ENCODE results near the gene PJVK.
"Not testable (repeated sequence)": the region's sequence is repeated elsewhere in the genome, so short reads cannot be mapped to it uniquely, and the experiment has no call there.

The PJVK gene

GRCh38 chr2:178457390-178457886 is 6.3 kb downstream of the PJVK start:
- no peaks in the 10 kb centered on the region for H3K27me3 Mint-ChIP-seq

GRCh38 chr2:178469219-178469849 is 18.2 kb downstream of the PJVK start:
- peaks cover 7% of the 10 kb centered on the region for H3K36me3 Mint-ChIP-seq
- H3K4me1 Mint-ChIP-seq (ENCODE audit: low read depth) = no peaks in the 10 kb centered on the region
- no peaks in the 10 kb centered on the region for H3K27me3 Mint-ChIP-seq
- H3K9me3 Mint-ChIP-seq (ENCODE audit: low read depth) = no peaks in the 10 kb centered on the region
- no peak overlapping the region for H3K27ac Mint-ChIP-seq
- H3K4me3 Mint-ChIP-seq = no peak overlapping the region

More at GRCh38 chr2:178457390-178457886, 6.3 kb downstream of the PJVK start:
- no peak overlapping the region for H3K4me3 Mint-ChIP-seq
- no peaks in the 10 kb centered on the region for H3K9me3 Mint-ChIP-seq (ENCODE audit: low read depth)
- no peak overlapping the region for H3K27ac Mint-ChIP-seq
- peaks cover under 1% of the 10 kb centered on the region for H3K4me1 Mint-ChIP-seq (ENCODE audit: low read depth)
- no peaks in the 10 kb centered on the region for H3K36me3 Mint-ChIP-seq

- not testable (repeated sequence) for H3K27me3 Mint-ChIP-seq; H3K36me3 Mint-ChIP-seq; H3K4me3 Mint-ChIP-seq; H3K9me3 Mint-ChIP-seq (ENCODE audit: low read depth); H3K27ac Mint-ChIP-seq; H3K4me1 Mint-ChIP-seq (ENCODE audit: low read depth)
Observed at GRCh38 chr2:178471313-178471712, 20.1 kb downstream of the PJVK start.

- Mint-ChIP-seq H3K9me3 (ENCODE audit: low read depth) (no peaks in the 10 kb centered on the region), H3K36me3 (no peaks in the 10 kb centered on the region), H3K27me3 (no peaks in the 10 kb centered on the region), H3K4me1 (ENCODE audit: low read depth) (peaks cover 13% of the 10 kb centered on the region), H3K27ac (no peak overlapping the region), H3K4me3 (no peak overlapping the region)
Observed at GRCh38 chr2:178473373-178473772, 22.2 kb downstream of the PJVK start.

GRCh38 chr2:178473931-178474330 is 22.8 kb downstream of the PJVK start:
- H3K9me3 Mint-ChIP-seq (ENCODE audit: low read depth) = no peaks in the 10 kb centered on the region
- H3K27ac Mint-ChIP-seq = no peak overlapping the region
- H3K4me1 Mint-ChIP-seq (ENCODE audit: low read depth) = peaks cover 17% of the 10 kb centered on the region
- no peaks in the 10 kb centered on the region for H3K36me3 Mint-ChIP-seq
- H3K27me3 Mint-ChIP-seq = no peaks in the 10 kb centered on the region
- H3K4me3 Mint-ChIP-seq = no peak overlapping the region

- Mint-ChIP-seq H3K36me3 (no peaks in the 10 kb centered on the region), H3K4me1 (ENCODE audit: low read depth) (peaks cover 23% of the 10 kb centered on the region), H3K4me3 (no peak overlapping the region), H3K27ac (no peak overlapping the region), H3K27me3 (no peaks in the 10 kb centered on the region), H3K9me3 (ENCODE audit: low read depth) (no peaks in the 10 kb centered on the region)
Observed at GRCh38 chr2:178474560-178474959, 23.4 kb downstream of the PJVK start.

GRCh38 chr2:178476477-178476876 is 25.3 kb downstream of the PJVK start:
- H3K4me3 Mint-ChIP-seq = no peak overlapping the region
- H3K27ac Mint-ChIP-seq = no peak overlapping the region
- H3K36me3 Mint-ChIP-seq = no peaks in the 10 kb centered on the region
- no peaks in the 10 kb centered on the region for H3K27me3 Mint-ChIP-seq
- H3K9me3 Mint-ChIP-seq (ENCODE audit: low read depth) = no peaks in the 10 kb centered on the region
- peaks cover 34% of the 10 kb centered on the region for H3K4me1 Mint-ChIP-seq (ENCODE audit: low read depth)

GRCh38 chr2:178477443-178478129 is 26.4 kb downstream of the PJVK start:
- H3K4me3 Mint-ChIP-seq = peak overlapping the region; percentile 98
- H3K27ac Mint-ChIP-seq = peak overlapping the region; percentile 96

GRCh38 chr2:178478130-178478438 is 26.9 kb downstream of the PJVK start:
- Mint-ChIP-seq H3K9me3 (ENCODE audit: low read depth) (no peaks in the 10 kb centered on the region), H3K27me3 (no peaks in the 10 kb centered on the region), H3K36me3 (no peaks in the 10 kb centered on the region), H3K4me1 (ENCODE audit: low read depth) (peaks cover 49% of the 10 kb centered on the region), H3K4me3 (peak overlapping the region; percentile 98), H3K27ac (peak overlapping the region; percentile 96)

More at GRCh38 chr2:178477443-178478129, 26.4 kb downstream of the PJVK start:
- Mint-ChIP-seq H3K9me3 (ENCODE audit: low read depth) (no peaks in the 10 kb centered on the region), H3K36me3 (no peaks in the 10 kb centered on the region), H3K27me3 (no peaks in the 10 kb centered on the region), H3K4me1 (ENCODE audit: low read depth) (peaks cover 45% of the 10 kb centered on the region)

- peak within 1 kb of the TSS; percentile 98 for H3K4me3 Mint-ChIP-seq
- peaks cover 52% of the 10 kb centered on the region for H3K4me1 Mint-ChIP-seq (ENCODE audit: low read depth)
- no peaks in the 10 kb centered on the region for H3K9me3 Mint-ChIP-seq (ENCODE audit: low read depth)
- peak within 1 kb of the TSS; percentile 96 for H3K27ac Mint-ChIP-seq
- no peaks in the 10 kb centered on the region for H3K36me3 Mint-ChIP-seq
- no peaks in the 10 kb centered on the region for H3K27me3 Mint-ChIP-seq
Observed at GRCh38 chr2:178478439-178479274, 27.5 kb downstream of the PJVK start, which contains the start of gene FKBP7. TSS of gene FKBP7 (minus strand) at chr2:178478600. CDS start at chr2:178478499, 101 bp downstream.

- peak overlapping the region; percentile 96 for H3K27ac Mint-ChIP-seq
- H3K9me3 Mint-ChIP-seq (ENCODE audit: low read depth) = no peaks in the 10 kb centered on the region
- no peaks in the 10 kb centered on the region for H3K36me3 Mint-ChIP-seq
- H3K4me3 Mint-ChIP-seq = peak overlapping the region; percentile 98
- no peaks in the 10 kb centered on the region for H3K27me3 Mint-ChIP-seq
- peaks cover 56% of the 10 kb centered on the region for H3K4me1 Mint-ChIP-seq (ENCODE audit: low read depth)
Observed at GRCh38 chr2:178479275-178479616, 28.1 kb downstream of the PJVK start.

GRCh38 chr2:178479758-178480226 is 28.6 kb downstream of the PJVK start:
- Mint-ChIP-seq H3K27ac (peak overlapping the region; percentile 96), H3K36me3 (no peaks in the 10 kb centered on the region), H3K4me1 (ENCODE audit: low read depth) (peaks cover 61% of the 10 kb centered on the region), H3K4me3 (peak overlapping the region; percentile 98), H3K9me3 (ENCODE audit: low read depth) (no peaks in the 10 kb centered on the region), H3K27me3 (no peaks in the 10 kb centered on the region)

GRCh38 chr2:178480227-178481181 is 29.3 kb downstream of the PJVK start, which contains the start of gene PLEKHA3:
TSS of gene PLEKHA3 (plus strand) at chr2:178480457. CDS start at chr2:178480870, 413 bp downstream.
- Mint-ChIP-seq H3K4me3 (peak within 1 kb of the TSS; percentile 98), H3K27me3 (no peaks in the 10 kb centered on the region), H3K27ac (peak within 1 kb of the TSS; percentile 96), H3K4me1 (ENCODE audit: low read depth) (peaks cover 64% of the 10 kb centered on the region), H3K36me3 (peaks cover 2% of the 10 kb centered on the region), H3K9me3 (ENCODE audit: low read depth) (no peaks in the 10 kb centered on the region)

- Mint-ChIP-seq H3K36me3 (peaks cover 9% of the 10 kb centered on the region), H3K4me1 (ENCODE audit: low read depth) (peaks cover 61% of the 10 kb centered on the region), H3K27me3 (no peaks in the 10 kb centered on the region), H3K9me3 (ENCODE audit: low read depth) (no peaks in the 10 kb centered on the region), H3K4me3 (peak overlapping the region; percentile 96), H3K27ac (no peak overlapping the region)
Observed at GRCh38 chr2:178482437-178482836, 31.3 kb downstream of the PJVK start.

All from activated naive CD8-positive, alpha-beta T cell (primary cell).